Stimulated activated naive B cell treated with anti-CD40 and anti-IgM and Interleukin-4, amounts not matched to agents 10 μg/mL and 1 μg/mL and 100 μg/mL, for 72 hours (primary cell): ENCODE measurements around the gene VPS29.

ENCODE experiments used
- ATAC-seq, 2 donors: fragments of 150-1000 bp; cut with Tn5 transposase; replicated peaks; 2 replicates each; pipeline ENCODE4 v1.10.0; 2021; ENCODE audit warnings: moderate library complexity in 1 of 2
- DNase-seq: peaks from one replicate; pipeline ENCODE4 v3.0.0; 2021
- H3K27ac Mint-ChIP-seq: one replicate; pipeline ENCODE4 v1.8.0; 2022; ENCODE audit warnings: mild to moderate bottlenecking, mixed read lengths
- H3K27me3 Mint-ChIP-seq, 2 donors: one replicate each; pipeline ENCODE4 v1.8.0; 2022; ENCODE audit warnings: mixed read lengths in 2 of 2
- H3K36me3 Mint-ChIP-seq, 2 donors: one replicate each; pipeline ENCODE4 v1.8.0; 2022; ENCODE audit warnings: mixed read lengths in 2 of 2, mild to moderate bottlenecking in 1 of 2
- H3K4me1 Mint-ChIP-seq, 2 donors: one replicate each; pipeline ENCODE4 v1.8.0; 2022; ENCODE audit warnings: mixed read lengths in 2 of 2, mild to moderate bottlenecking in 1 of 2
- H3K4me3 Mint-ChIP-seq, 2 donors: one replicate each; pipeline ENCODE4 v1.8.0; 2022; ENCODE audit warnings: mild to moderate bottlenecking in 2 of 2, mixed read lengths in 2 of 2, moderate library complexity in 1 of 2
- H3K9me3 Mint-ChIP-seq, 2 donors: one replicate each; pipeline ENCODE4 v1.8.0; 2022; ENCODE audit warnings: mixed read lengths in 2 of 2, mild to moderate bottlenecking in 1 of 2

VPS29 gene

GRCh38 chr12:110449799-110450497 lies 52.0 kb downstream of the VPS29 start, which contains the start of gene ARPC3:
Gene ARPC3, minus strand, starts transcription at chr12:110450337. Its CDS starts 77 bp downstream, at chr12:110450260.
- ATAC-seq (peak; percentile 95 to 96), DNase-seq (peak; percentile 94)
- Mint-ChIP-seq H3K9me3 (peaks cover 0 to 2% of the 10 kb centered on the region in 2 donors), H3K36me3 (peaks cover 47 to 56% of the 10 kb centered on the region in 2 donors), H3K4me1 (peaks cover 22 to 41% of the 10 kb centered on the region in 2 donors), H3K27me3 (no peaks in the 10 kb centered on the region), H3K27ac (peak within 1 kb of the TSS; percentile 99), H3K4me3 (peak within 1 kb of the TSS; percentile 97 to 98)

- Mint-ChIP-seq H3K27ac (peak overlapping the region; percentile 5), H3K4me3 (no peak overlapping the region), H3K4me1 (peaks cover 18 to 31% of the 10 kb centered on the region in 2 donors), H3K36me3 (peaks cover 38 to 41% of the 10 kb centered on the region in 2 donors), H3K27me3 (no peaks in the 10 kb centered on the region), H3K9me3 (no peaks in the 10 kb centered on the region)
- DNase-seq (no peak), ATAC-seq (no peak)
Observed at GRCh38 chr12:110444455-110444854, 57.5 kb downstream of the VPS29 start.
